Measurements from ENCODE around the gene HCRTR2.
"Not testable (repeated sequence)": the region's sequence is repeated elsewhere in the genome, so short reads cannot be mapped to it uniquely, and the experiment has no call there.

HCRTR2 gene

GRCh38 chr6:55212156-55212555, 37.8 kb downstream of the HCRTR2 start:
- no peak for DNase-seq (ENCODE audit: low read depth in 2 of 2)

DNA sequence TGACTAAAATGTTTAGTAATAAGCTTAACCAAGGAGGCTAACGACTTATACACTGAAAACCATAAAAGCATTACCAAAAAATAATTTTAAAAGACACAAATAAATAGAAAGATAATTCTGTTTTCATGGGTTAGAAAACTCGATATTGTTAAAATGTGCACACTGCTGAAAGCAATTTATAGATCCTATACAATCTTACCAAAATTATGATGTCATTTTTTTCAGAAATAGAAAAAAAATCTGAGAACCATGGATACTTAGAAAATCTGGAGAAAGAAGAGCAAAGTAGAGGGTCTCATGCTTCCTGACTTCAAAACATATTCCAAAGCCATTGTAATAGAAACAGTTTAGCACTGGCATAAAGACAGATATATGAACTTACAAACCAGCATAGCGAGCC, 46.6 kb downstream of the HCRTR2 start:
- no peak for DNase-seq (ENCODE audit: low read depth in 2 of 2)

GRCh38 chr6:55227862-55228261, 53.5 kb downstream of the HCRTR2 start:
- no peak for DNase-seq (ENCODE audit: low read depth in 2 of 2)

DNA sequence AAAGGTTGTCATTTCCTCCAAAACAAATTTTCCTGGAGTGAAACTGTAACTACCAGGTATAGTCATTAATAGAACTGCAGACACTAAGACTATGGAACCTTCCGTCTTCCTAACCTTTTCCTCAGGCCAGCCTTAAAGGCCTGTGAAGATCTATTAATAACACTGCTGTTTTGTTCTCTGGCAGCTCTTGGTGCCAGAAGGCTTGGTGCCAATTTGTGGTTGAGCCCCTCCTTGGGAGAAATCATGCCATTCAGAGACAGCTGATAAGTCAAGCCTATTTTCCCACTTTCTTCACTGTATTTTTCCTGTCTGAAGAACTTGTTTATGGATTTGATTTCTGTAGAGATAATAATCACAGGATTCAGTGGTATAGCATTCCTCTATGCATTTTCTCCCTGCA, 64.8 kb downstream of the HCRTR2 start:
- DNase-seq (ENCODE audit: low read depth in 2 of 2), result no peak

GRCh38 chr6:55240975-55241605, 66.8 kb downstream of the HCRTR2 start:
- not testable (repeated sequence) for DNase-seq (ENCODE audit: low read depth in 2 of 2)

- no peak for DNase-seq (ENCODE audit: low read depth in 2 of 2)
Observed at GRCh38 chr6:55250400-55250799, 76.1 kb downstream of the HCRTR2 start.

DNA sequence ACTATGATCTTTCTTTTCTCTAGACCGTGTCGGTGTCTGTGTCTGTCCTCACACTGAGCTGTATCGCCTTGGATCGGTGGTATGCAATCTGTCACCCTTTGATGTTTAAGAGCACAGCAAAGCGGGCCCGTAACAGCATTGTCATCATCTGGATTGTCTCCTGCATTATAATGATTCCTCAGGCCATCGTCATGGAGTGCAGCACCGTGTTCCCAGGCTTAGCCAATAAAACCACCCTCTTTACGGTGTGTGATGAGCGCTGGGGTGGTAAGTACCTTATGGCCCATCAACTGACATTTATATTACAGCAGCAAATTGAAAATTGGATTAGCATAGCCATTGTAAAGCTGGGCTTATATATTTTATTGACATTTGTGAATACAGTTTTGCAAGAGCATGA, 80.8 kb downstream of the HCRTR2 start:
- DNase-seq (ENCODE audit: low read depth in 2 of 2), result no peak

GRCh38 chr6:55260181-55260580, 85.9 kb downstream of the HCRTR2 start:
- DNase-seq (ENCODE audit: low read depth in 2 of 2), result no peak

DNA sequence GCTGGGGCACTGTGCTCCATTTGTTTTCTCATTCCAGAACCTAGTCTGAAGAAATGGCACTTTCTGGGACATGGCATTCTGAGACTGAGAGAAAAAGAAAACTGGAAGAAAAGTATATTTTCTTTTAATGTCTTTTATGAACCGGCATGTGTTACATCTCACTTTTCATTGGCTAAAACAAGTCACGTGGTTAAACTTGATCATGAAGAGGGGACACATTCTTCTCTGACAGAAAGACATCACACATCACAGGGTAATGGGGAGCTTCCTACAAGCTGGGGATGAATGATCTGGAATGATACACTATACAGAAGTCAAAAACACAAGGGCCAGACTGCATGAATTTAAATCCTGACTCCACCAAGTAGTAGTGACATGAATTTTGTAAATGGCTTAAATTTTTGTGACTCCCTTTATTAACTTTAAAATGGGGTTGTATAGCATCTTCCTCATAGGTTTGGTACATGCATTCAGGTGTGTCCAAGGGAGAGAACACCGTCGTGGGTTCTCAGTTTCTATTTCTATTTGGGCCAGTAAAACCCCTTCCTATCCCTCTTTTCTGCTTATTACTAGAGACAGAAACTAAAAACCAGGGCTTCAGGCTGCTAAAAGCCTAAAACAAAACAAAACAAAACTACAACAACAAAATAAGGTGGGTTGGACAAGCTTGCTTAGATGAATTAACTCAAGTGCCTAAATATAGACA, 91.2 kb downstream of the HCRTR2 start:
- DNase-seq (ENCODE audit: low read depth in 2 of 2), result no peak

- DNase-seq (ENCODE audit: low read depth in 2 of 2), result no peak
Observed at GRCh38 chr6:55266896-55267295, 92.6 kb downstream of the HCRTR2 start.

- no peak for DNase-seq (ENCODE audit: low read depth in 2 of 2)
Observed at GRCh38 chr6:55276745-55277530, 102.6 kb downstream of the HCRTR2 start.

- DNase-seq (ENCODE audit: low read depth in 2 of 2), result no peak
Observed at GRCh38 chr6:55277646-55278045, 103.3 kb downstream of the HCRTR2 start.

DNA sequence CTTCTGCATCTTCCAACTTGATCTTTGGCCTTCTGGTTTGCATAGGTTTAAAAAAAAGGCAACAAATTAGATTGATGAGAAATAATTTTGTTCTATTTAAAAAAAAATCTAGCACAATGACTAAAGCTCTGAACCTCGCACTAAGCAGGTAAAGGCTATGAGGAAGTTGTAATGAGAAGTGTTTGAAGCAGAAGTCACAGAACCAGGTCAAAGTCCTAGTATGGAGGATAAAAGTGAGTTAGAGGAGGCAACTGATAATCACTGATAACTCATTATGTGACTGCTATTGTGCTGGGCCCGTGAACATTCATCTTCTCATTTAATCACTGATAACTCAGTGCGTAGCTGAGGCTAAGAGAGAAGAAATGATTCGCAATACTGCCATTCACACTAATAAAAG, 106.9 kb downstream of the HCRTR2 start:
- DNase-seq (ENCODE audit: low read depth in 2 of 2), result no peak

GRCh38 chr6:55282115-55282514, 107.8 kb downstream of the HCRTR2 start:
- no peak for DNase-seq (ENCODE audit: low read depth in 2 of 2)

- DNase-seq (ENCODE audit: low read depth in 2 of 2), result no peak
Observed at GRCh38 chr6:55286824-55287223, 112.5 kb downstream of the HCRTR2 start.

GRCh38 chr6:55290736-55291135, 116.4 kb downstream of the HCRTR2 start:
- no peak for DNase-seq (ENCODE audit: low read depth in 2 of 2)

- DNase-seq (ENCODE audit: low read depth in 2 of 2), result no peak
Observed at GRCh38 chr6:55293116-55293515, 118.8 kb downstream of the HCRTR2 start.

DNA sequence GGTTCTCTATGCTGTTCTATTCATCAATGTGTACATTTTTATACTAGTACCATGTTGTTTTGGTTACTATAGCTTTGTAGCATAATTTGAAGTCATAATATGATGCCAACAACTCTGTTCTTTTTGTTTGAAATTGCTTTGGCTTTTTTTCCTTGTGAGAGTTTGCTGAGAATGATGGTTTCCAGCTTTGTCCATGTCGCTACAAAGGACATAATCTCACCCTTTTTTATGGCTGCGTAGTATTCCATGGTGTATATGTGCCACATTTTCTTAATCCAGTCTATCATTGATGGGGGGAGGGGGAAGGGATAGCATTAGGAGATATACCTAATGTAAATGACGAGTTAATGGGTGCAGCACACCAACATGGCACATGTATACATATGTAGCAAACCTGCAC, 122.9 kb downstream of the HCRTR2 start:
- not testable (repeated sequence) for DNase-seq (ENCODE audit: low read depth in 2 of 2)

GRCh38 chr6:55299286-55299985, 125.1 kb downstream of the HCRTR2 start:
- DNase-seq (ENCODE audit: low read depth in 2 of 2), result no peak

DNA sequence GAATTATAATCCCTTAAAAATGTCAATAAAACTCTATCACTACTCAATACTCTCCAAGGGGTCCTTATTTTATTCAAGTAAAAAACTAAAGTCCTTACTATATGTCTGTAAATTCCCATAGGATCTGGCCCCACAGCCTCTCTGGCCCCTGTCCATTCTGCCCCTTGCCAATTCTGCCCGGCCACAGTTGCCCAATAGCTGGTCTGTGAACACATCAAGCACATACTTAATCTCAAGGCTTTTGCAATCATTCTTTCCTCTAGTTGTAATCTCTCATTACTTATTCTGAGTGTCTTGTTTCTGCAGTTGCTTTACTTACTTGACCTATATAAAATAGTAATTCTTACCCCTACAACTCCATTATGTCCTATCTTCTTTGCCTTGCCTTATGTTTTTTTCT, 130.4 kb downstream of the HCRTR2 start:
- DNase-seq (ENCODE audit: low read depth in 2 of 2), result no peak

- DNase-seq (ENCODE audit: low read depth in 2 of 2), result no peak
Observed at GRCh38 chr6:55319961-55320695, 145.8 kb downstream of the HCRTR2 start.

DNA sequence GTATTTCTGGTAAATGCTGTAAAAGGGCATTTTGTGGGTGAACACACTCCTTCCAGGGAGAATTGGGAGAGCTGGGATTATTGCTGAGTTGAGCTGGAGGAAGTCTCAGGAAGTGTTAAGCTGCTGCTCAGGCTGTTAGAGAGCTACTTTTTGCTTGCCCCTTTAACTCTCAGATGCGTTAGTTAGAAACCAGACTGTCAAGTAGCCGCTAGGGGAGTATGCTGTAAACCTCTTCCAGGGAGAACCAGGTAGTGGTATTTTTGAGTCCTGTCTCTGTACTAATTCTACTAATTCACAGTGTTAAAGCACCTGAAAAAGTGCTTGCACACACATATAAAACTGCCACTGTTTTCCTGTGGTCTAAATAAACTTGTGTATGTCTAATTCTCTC, 146.4 kb downstream of the HCRTR2 start:
- no peak for DNase-seq (ENCODE audit: low read depth in 2 of 2)

All from stimulated activated CD8-positive, alpha-beta memory T cell treated with anti-CD3 and anti-CD28 coated beads, Interleukin-15, amount 100 ng/mL, for 4 hours (primary cell).